ENCODE data around the gene WDR46.

DNA sequence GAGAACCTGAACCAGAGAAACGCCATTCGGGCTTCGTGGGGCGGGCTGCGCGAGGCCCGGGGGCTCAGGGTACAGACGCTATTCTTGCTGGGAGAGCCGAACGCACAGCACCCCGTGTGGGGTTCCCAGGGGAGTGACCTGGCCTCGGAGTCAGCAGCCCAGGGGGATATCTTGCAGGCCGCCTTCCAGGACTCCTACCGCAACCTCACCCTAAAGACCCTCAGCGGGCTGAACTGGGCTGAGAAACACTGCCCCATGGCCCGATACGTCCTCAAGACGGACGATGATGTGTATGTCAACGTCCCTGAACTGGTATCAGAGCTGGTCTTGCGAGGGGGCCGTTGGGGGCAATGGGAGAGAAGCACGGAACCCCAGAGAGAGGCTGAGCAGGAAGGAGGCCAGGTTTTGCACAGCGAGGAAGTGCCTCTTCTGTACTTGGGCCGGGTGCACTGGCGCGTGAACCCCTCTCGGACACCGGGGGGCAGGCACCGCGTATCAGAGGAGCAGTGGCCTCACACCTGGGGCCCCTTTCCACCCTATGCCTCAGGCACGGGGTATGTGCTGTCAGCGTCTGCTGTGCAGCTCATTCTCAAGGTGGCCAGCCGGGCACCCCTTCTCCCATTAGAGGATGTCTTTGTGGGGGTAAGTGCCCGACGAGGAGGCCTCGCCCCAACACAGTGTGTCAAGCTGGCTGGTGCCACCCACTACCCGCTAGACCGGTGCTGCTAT is 11.2 kb downstream of the WDR46 start:
- TF ChIP-seq CTCF (IDR thresholded peaks at IDR 0.05) (no peak), POLR2A (IDR thresholded peaks at IDR 0.05) (no peak), POLR2AphosphoS5 (IDR thresholded peaks at IDR 0.05) (no peak)

All from breast epithelium (tissue), 3 donors.